Left hindlimb (tissue), 1 donor: Measurements from ENCODE around the gene UBAC1.
A peak's percentile ranks its signal among the peaks of the same experiment; 100 is the strongest.

Experiments
- DNase-seq: peaks from one replicate; pipeline ENCODE4 v3.0.0-alpha.2; 2018

The UBAC1 gene

GRCh38 chr9:135993409-135993742 is 32.2 kb upstream of the UBAC1 start:
- DNase-seq = no peak

GRCh38 chr9:135992486-135993408 is 31.6 kb upstream of the UBAC1 start:
- DNase-seq = peak; percentile 92

- DNase-seq = no peak
Measured at GRCh38 chr9:135991771-135992170, 30.6 kb upstream of the UBAC1 start.

- peak; percentile 79 for DNase-seq
Measured at GRCh38 chr9:135990468-135991429, 29.6 kb upstream of the UBAC1 start.

- DNase-seq = no peak
Measured at GRCh38 chr9:135989722-135990467, 28.7 kb upstream of the UBAC1 start.

- no peak for DNase-seq
Measured at GRCh38 chr9:135989157-135989556, 28.0 kb upstream of the UBAC1 start.

GRCh38 chr9:135988493-135988892 is 27.3 kb upstream of the UBAC1 start:
- DNase-seq = no peak

- DNase-seq = no peak
Measured at GRCh38 chr9:135987838-135988404, 26.7 kb upstream of the UBAC1 start.

- DNase-seq = no peak
Measured at GRCh38 chr9:135986605-135987004, 25.4 kb upstream of the UBAC1 start.

- DNase-seq = no peak
Measured at GRCh38 chr9:135985889-135986288, 24.7 kb upstream of the UBAC1 start.

- no peak for DNase-seq
Measured at GRCh38 chr9:135985459-135985774, 24.2 kb upstream of the UBAC1 start.

GRCh38 chr9:135984072-135984710 is 23.0 kb upstream of the UBAC1 start:
- no peak for DNase-seq

- DNase-seq = no peak
Measured at GRCh38 chr9:135983208-135984071, 22.3 kb upstream of the UBAC1 start.

- no peak for DNase-seq
Measured at GRCh38 chr9:135982499-135983207, 21.5 kb upstream of the UBAC1 start.

GRCh38 chr9:135980926-135981630 is 19.9 kb upstream of the UBAC1 start:
- DNase-seq = no peak

- no peak for DNase-seq
Measured at GRCh38 chr9:135979547-135980166, 18.5 kb upstream of the UBAC1 start.

- DNase-seq = no peak
Measured at GRCh38 chr9:135978642-135979546, 17.7 kb upstream of the UBAC1 start.

- peak; percentile 70 for DNase-seq
Measured at GRCh38 chr9:135976944-135977343, 15.8 kb upstream of the UBAC1 start.
